GM11168 (cell line): ENCODE measurements around the gene MAP3K2.

Experiments
- in situ Hi-C: fragments of 300-500 bp; cut with MboI; formaldehyde crosslinking; loops from one replicate; pipeline ENCODE4 v1.12.0; 2022; ENCODE audit warnings: low sequenced_read_pairs; ENCODE audit not compliant: unreplicated experiment

The MAP3K2 gene

GRCh38 chr2:127387655-127388422 is at the start of gene MAP3K2:
MAP3K2 (minus strand) TSS chr2:127387975; CDS start chr2:127343129, 44,846 bp downstream.
- in situ Hi-C loops, result no loop called here

GRCh38 chr2:127437056-127437455 is 49.3 kb upstream of the MAP3K2 start:
- in situ Hi-C loops, result no loop called here

GRCh38 chr2:127434515-127434914 is 46.7 kb upstream of the MAP3K2 start:
- in situ Hi-C loops, result no loop called here

- in situ Hi-C loops, result no loop called here
Observed at GRCh38 chr2:127431408-127432023, 43.7 kb upstream of the MAP3K2 start.

- in situ Hi-C loops, result no loop called here
Observed at GRCh38 chr2:127429844-127430425, 42.2 kb upstream of the MAP3K2 start.

- in situ Hi-C loops, result no loop called here
Observed at GRCh38 chr2:127429291-127429690, 41.5 kb upstream of the MAP3K2 start.

GRCh38 chr2:127428815-127429109 is 41.0 kb upstream of the MAP3K2 start:
- in situ Hi-C loops, result no loop called here

GRCh38 chr2:127428057-127428814 is 40.5 kb upstream of the MAP3K2 start:
- in situ Hi-C loops, result no loop called here

GRCh38 chr2:127427376-127428056 is 39.7 kb upstream of the MAP3K2 start:
- in situ Hi-C loops, result no loop called here

- in situ Hi-C loops, result no loop called here
Observed at GRCh38 chr2:127426501-127427354, 39.0 kb upstream of the MAP3K2 start.

GRCh38 chr2:127425540-127426490 is 38.0 kb upstream of the MAP3K2 start:
- in situ Hi-C loops, result no loop called here

GRCh38 chr2:127424598-127425520 is 37.1 kb upstream of the MAP3K2 start:
- in situ Hi-C loops, result no loop called here

- in situ Hi-C loops, result no loop called here
Observed at GRCh38 chr2:127423880-127424279, 36.1 kb upstream of the MAP3K2 start.

- in situ Hi-C loops, result no loop called here
Observed at GRCh38 chr2:127423478-127423843, 35.7 kb upstream of the MAP3K2 start.

GRCh38 chr2:127422559-127423477 is 35.0 kb upstream of the MAP3K2 start:
- in situ Hi-C loops, result no loop called here

GRCh38 chr2:127421871-127422558 is 34.2 kb upstream of the MAP3K2 start:
- in situ Hi-C loops, result no loop called here
